HL-60 (cell line): ENCODE results near the gene AKAP10.

Source experiments
- DNase-seq, 2 experiments: peaks; one replicate each; pipeline ENCODE4 v3.0.0-alpha.2; 2010 to 2020; ENCODE audit warnings: low read depth in 1 of 2, low spot score in 1 of 2
- H3K27ac ChIP-seq: fragments of 250-450 bp; sonication (Bioruptor Pico); replicated peaks from 2 replicates; pipeline ENCODE4 v1.5.1; 2020; ENCODE audit warnings: mild to moderate bottlenecking, moderate library complexity
- H3K27me3 ChIP-seq: fragments of 250-450 bp; sonication (Bioruptor Pico); 2 replicates; pipeline ENCODE4 v1.5.1; 2021; ENCODE audit warnings: mild to moderate bottlenecking, moderate library complexity; ENCODE audit not compliant: insufficient read depth, poor library complexity, severe bottlenecking
- H3K4me3 ChIP-seq: replicated peaks from 2 replicates; pipeline ENCODE4 v1.5.1; 2011; ENCODE audit warnings: mild to moderate bottlenecking, control low read depth, low read length; ENCODE audit not compliant: insufficient read depth
- CTCF ChIP-seq: IDR thresholded peaks from one replicate; pipeline ENCODE4 v1.5.1; 2011; ENCODE audit warnings: low read length, control low read depth, inconsistent platforms; ENCODE audit not compliant: insufficient read depth
- GABPA ChIP-seq: IDR thresholded peaks from 2 replicates; pipeline ENCODE4 v1.6.1; 2012; ENCODE audit warnings: low read depth
- POLR2AphosphoS5 ChIP-seq: IDR thresholded peaks from 2 replicates; pipeline ENCODE4 v1.6.1; 2012; ENCODE audit warnings: low read depth
- REST ChIP-seq: IDR thresholded peaks from 2 replicates; pipeline ENCODE4 v1.6.1; 2012; ENCODE audit warnings: low read depth; ENCODE audit not compliant: insufficient replicate concordance
- SPI1 ChIP-seq: IDR thresholded peaks from 2 replicates; pipeline ENCODE4 v1.6.1; 2012; ENCODE audit warnings: low read depth, mild to moderate bottlenecking, borderline replicate concordance

AKAP10 gene

GRCh38 chr17:19857640-19858039, 120.0 kb downstream of the AKAP10 start:
- no peak for DNase-seq
- TF ChIP-seq REST (no peak), POLR2AphosphoS5 (no peak), SPI1 (no peak), GABPA (no peak), CTCF (no peak)
- Histone ChIP-seq H3K27me3 (no peaks in the 10 kb centered on the region), H3K4me3 (no peak overlapping the region), H3K27ac (no peak overlapping the region)
